Stimulated activated CD4-positive, alpha-beta T cell treated with anti-CD3 and anti-CD28 coated beads, Interleukin-1b, Interleukin-23, amount 100 ng/mL, for 1 hour (primary cell): ENCODE results near the gene HSPA2.
"Not testable (repeated sequence)": the region's sequence is repeated elsewhere in the genome, so short reads cannot be mapped to it uniquely, and the experiment has no call there.

Source experiments
- DNase-seq, 2 donors: peaks; one replicate each; pipeline ENCODE4 v3.0.0-alpha.2; 2020; ENCODE audit warnings: low read depth in 2 of 2

Gene HSPA2

GRCh38 chr14:64513271-64513670 lies 27.3 kb upstream of the HSPA2 start:
- no peak for DNase-seq

- no peak for DNase-seq
These were observed 25.5 kb upstream of the HSPA2 start for GRCh38 chr14:64515053-64515452.

GRCh38 chr14:64516969-64517368 lies 23.6 kb upstream of the HSPA2 start:
- no peak for DNase-seq

GRCh38 chr14:64517667-64518066 lies 22.9 kb upstream of the HSPA2 start:
- DNase-seq = not testable (repeated sequence)

- DNase-seq = no peak
These were observed 22.3 kb upstream of the HSPA2 start for GRCh38 chr14:64518229-64518628.

GRCh38 chr14:64520699-64521098 lies 19.8 kb upstream of the HSPA2 start:
- DNase-seq = no peak

GRCh38 chr14:64522591-64523355 lies 17.8 kb upstream of the HSPA2 start:
- no peak for DNase-seq

GRCh38 chr14:64525354-64525753 lies 15.2 kb upstream of the HSPA2 start:
- DNase-seq = no peak

GRCh38 chr14:64531567-64531966 lies 9.0 kb upstream of the HSPA2 start:
- no peak for DNase-seq

- no peak for DNase-seq
These were observed 3.9 kb upstream of the HSPA2 start for GRCh38 chr14:64536488-64537245.

- DNase-seq = no peak
These were observed 875 bp downstream of the HSPA2 start for GRCh38 chr14:64541261-64541971.

- no peak for DNase-seq
These were observed 1.7 kb downstream of the HSPA2 start for GRCh38 chr14:64541972-64542835.

GRCh38 chr14:64542836-64543201 lies 2.3 kb downstream of the HSPA2 start:
- DNase-seq = no peak

GRCh38 chr14:64544607-64545312 lies 4.2 kb downstream of the HSPA2 start:
- DNase-seq = no peak

- no peak for DNase-seq
These were observed 8.5 kb downstream of the HSPA2 start for GRCh38 chr14:64549016-64549415.

GRCh38 chr14:64549791-64550620 lies 9.5 kb downstream of the HSPA2 start, which contains the start of gene PPP1R36:
Gene PPP1R36, plus strand, starts transcription at chr14:64549961. Its CDS starts 37 bp downstream, at chr14:64549998.
- no peak for DNase-seq

GRCh38 chr14:64550621-64551333 lies 10.2 kb downstream of the HSPA2 start:
- no peak for DNase-seq

GRCh38 chr14:64554556-64554955 lies 14.0 kb downstream of the HSPA2 start:
- no peak for DNase-seq

GRCh38 chr14:64556526-64556925 lies 16.0 kb downstream of the HSPA2 start:
- no peak for DNase-seq
